Psoas muscle (tissue), 8 donors: ENCODE results near the gene RNF152. TPM values are rescaled to one million over a fixed set of nuclear protein-coding genes. Genes with fewer than 3 reads are reported as not detected.

ENCODE experiments used
- ATAC-seq, 4 donors: fragments of 200-7000 bp; cut with Tn5 transposase; one replicate each; pipeline ENCODE4 v1.9.1; 2020; ENCODE audit warnings: moderate library complexity in 3 of 4, mild to moderate bottlenecking in 2 of 4
- DNase-seq, 2 donors: peaks; one replicate each; pipeline ENCODE4 v3.0.0-alpha.2; 2020
- H3K27ac ChIP-seq: fragments of 200-600 bp; one replicate; pipeline ENCODE4 v1.8.0; 2022
- H3K27me3 ChIP-seq, 3 donors: fragments of 200-600 bp in 1 of 3; one replicate each; pipeline versions ENCODE4 v1.6.1 to v1.8.0; 2013 to 2022; ENCODE audit warnings: low read length in 2 of 3, mild to moderate bottlenecking in 2 of 3, moderate library complexity in 1 of 3; ENCODE audit not compliant: insufficient read depth in 3 of 3
- H3K36me3 ChIP-seq, 2 donors: fragments of 200-600 bp in 1 of 2; one replicate each; pipeline versions ENCODE4 v1.6.1 to v1.8.0; 2013 to 2022; ENCODE audit warnings: low read depth in 1 of 2, mild to moderate bottlenecking in 1 of 2, moderate library complexity in 1 of 2; ENCODE audit not compliant: insufficient read depth in 1 of 2
- H3K4me1 ChIP-seq: fragments of 200-600 bp; one replicate; pipeline ENCODE4 v1.8.0; 2022
- H3K4me3 ChIP-seq: fragments of 200-600 bp; one replicate; pipeline ENCODE4 v1.8.0; 2022; ENCODE audit warnings: mild to moderate bottlenecking
- H3K9me3 ChIP-seq: fragments of 200-600 bp; one replicate; pipeline ENCODE4 v1.8.0; 2022
- CTCF ChIP-seq: fragments of 200-600 bp; IDR thresholded peaks from one replicate; pipeline ENCODE4 v1.8.0; 2022; ENCODE audit warnings: antibody characterized with exemption
- WGBS, 3 donors: extraction: QIAGEN DNeasy Blood & Tissue Kit; methylation state at CpG; one replicate each; pipeline versions ENCODE4 v1.1.6 to v1.1.7; 2013; 5-methylcytosine and 5-hydroxymethylcytosine counted together
- intact Hi-C, 2 donors: fragments of 100-400 bp; cut with DNase I; formaldehyde crosslinking; loops; one replicate each; pipeline versions ENCODE4 v1.11.0 to v1.14.2; 2022
- polyA plus RNA-seq, 3 donors: library from polyadenylated mRNA; stranded (reverse); fragments of 200-250 nt; gene quantifications; one replicate each; pipeline ENCODE4 v1.2.3, GENCODE V29; 2013
- total RNA-seq, 4 donors: library from RNA; stranded (reverse); fragmentation: NEBNext Ultra II Directional in 2 of 4; extraction: Animal tissue kit (Norgen Biotek cat#: 25700) in 2 of 4; gene quantifications; one replicate each; pipeline versions ENCODE4 v1.2.1 to v1.2.4, GENCODE V29; 2021 to 2023
- donor health status: healthy with polysubstance abuse.
- donor health status: DM: no; HTN: no; CAD: no; lungs with moderate emphysema.
- donor health status: Bipolar disorder and iron deficiency.
- donor health status: healthy.
- donor health status: DM: yes; HTN: yes; CAD: no.
- donor health status: DM: no; HTN: no; CAD: no.
- donor health status: DM: no; HTN: no; CAD: no.
- donor health status: DM: yes; HTN: yes; CAD: no.

Gene RNF152
- total and polyA plus RNA-seq, 7 donors, result 0.48 to 4.0 (median 2.5) TPM

- no peaks in the 10 kb centered on the region for H3K36me3 ChIP-seq
- peaks cover 0 to 5% (median 0%) of the 10 kb centered on the region in 3 donors for H3K27me3 ChIP-seq
- intact Hi-C loops, result no loop called here
- no peak overlapping the region for H3K4me3 ChIP-seq
- TF ChIP-seq CTCF, result no peak
- 79 to 91% (median 81%) methylated on average over 7 of the region's 7 CpGs for WGBS, 3 donors
- H3K4me1 ChIP-seq, result no peaks in the 10 kb centered on the region
- no peak for DNase-seq
- ATAC-seq, result no peak
- no peaks in the 10 kb centered on the region for H3K9me3 ChIP-seq
- H3K27ac ChIP-seq, result no peak overlapping the region
Observed at GRCh38 chr18:61908661-61909060, 15.9 kb upstream of the RNF152 start.

GRCh38 chr18:61901323-61901986, 8.6 kb upstream of the RNF152 start:
- intact Hi-C loops, result no loop called here

GRCh38 chr18:61900504-61901281, 7.9 kb upstream of the RNF152 start:
- 70 to 85% (median 79%) methylated on average over 10 of the region's 10 CpGs for WGBS, 3 donors
- Histone ChIP-seq H3K36me3 (no peaks in the 10 kb centered on the region), H3K9me3 (no peaks in the 10 kb centered on the region), H3K27ac (no peak overlapping the region), H3K4me1 (no peaks in the 10 kb centered on the region), H3K4me3 (no peak overlapping the region), H3K27me3 (peaks cover 0 to 13% (median 0%) of the 10 kb centered on the region in 3 donors)
- ATAC-seq, result no peak
- no peak for DNase-seq
- intact Hi-C loops, result no loop called here
- TF ChIP-seq CTCF, result no peak

More at GRCh38 chr18:61901323-61901986, 8.6 kb upstream of the RNF152 start:
- Histone ChIP-seq H3K4me1 (no peaks in the 10 kb centered on the region), H3K4me3 (no peak overlapping the region), H3K36me3 (no peaks in the 10 kb centered on the region), H3K27ac (no peak overlapping the region), H3K9me3 (no peaks in the 10 kb centered on the region), H3K27me3 (peaks cover 0 to 11% (median 0%) of the 10 kb centered on the region in 3 donors)
- DNase-seq, result no peak
- TF ChIP-seq CTCF, result peak; percentile 74
- WGBS, 3 donors, result 24 to 33% (median 26%) methylated on average over 5 of the region's 5 CpGs
- ATAC-seq, result peak in 3 of 4 donors; percentile 64 to 77 (median 73)

- ATAC-seq (no peak), DNase-seq (no peak)
- peaks cover 0 to 31% (median 2%) of the 10 kb centered on the region in 3 donors for H3K27me3 ChIP-seq
- 56 to 77% (median 62%) methylated on average over 5 of the region's 5 CpGs for WGBS, 3 donors
- no peak overlapping the region for H3K27ac ChIP-seq
- intact Hi-C loops, result loop anchor here in 1 of 2 donors (5.0 to 10.0 kb wide), 2 partner anchors 154 to 234 kb away; no protein-coding TSS in a partner anchor
- TF ChIP-seq CTCF, result no peak
- H3K4me1 ChIP-seq, result no peaks in the 10 kb centered on the region
- H3K36me3 ChIP-seq, result no peaks in the 10 kb centered on the region
- no peak overlapping the region for H3K4me3 ChIP-seq
- H3K9me3 ChIP-seq, result no peaks in the 10 kb centered on the region
Observed at GRCh38 chr18:61898640-61899101, 5.9 kb upstream of the RNF152 start.
